ENCODE measurements around the gene KCNG1.

KCNG1 gene

DNA sequence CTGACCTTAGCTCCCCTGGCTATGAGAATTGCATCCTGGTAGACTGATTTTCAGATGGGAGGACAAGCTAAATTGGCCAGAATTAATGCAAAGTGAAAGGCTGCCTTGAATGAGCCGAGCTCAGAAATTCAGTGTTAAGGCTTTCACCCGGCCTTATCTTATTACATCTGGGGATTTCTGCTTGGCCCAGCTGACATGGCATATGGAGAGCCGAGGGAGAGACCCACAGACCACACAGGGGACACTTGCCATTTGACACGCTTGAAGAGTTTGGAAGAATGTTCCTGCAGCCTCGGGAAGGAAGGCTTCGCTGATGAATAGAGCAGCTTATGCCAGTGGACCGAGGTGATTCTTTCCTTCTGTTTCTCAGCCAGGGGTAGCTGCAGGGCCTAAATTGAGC lies 55.3 kb downstream of the KCNG1 start:
- no peak for TF ChIP-seq JUND (IDR thresholded peaks at IDR 0.05; ENCODE audit: low read depth)
- no peak for DNase-seq (ENCODE audit: low read depth in 1 of 2, low spot score in 1 of 2)
- in situ Hi-C loops (cut with HindIII; ENCODE audit: low pct_unique_long_range_greater_than_20kb, low sequenced_read_pairs), result no loop called here

DNA sequence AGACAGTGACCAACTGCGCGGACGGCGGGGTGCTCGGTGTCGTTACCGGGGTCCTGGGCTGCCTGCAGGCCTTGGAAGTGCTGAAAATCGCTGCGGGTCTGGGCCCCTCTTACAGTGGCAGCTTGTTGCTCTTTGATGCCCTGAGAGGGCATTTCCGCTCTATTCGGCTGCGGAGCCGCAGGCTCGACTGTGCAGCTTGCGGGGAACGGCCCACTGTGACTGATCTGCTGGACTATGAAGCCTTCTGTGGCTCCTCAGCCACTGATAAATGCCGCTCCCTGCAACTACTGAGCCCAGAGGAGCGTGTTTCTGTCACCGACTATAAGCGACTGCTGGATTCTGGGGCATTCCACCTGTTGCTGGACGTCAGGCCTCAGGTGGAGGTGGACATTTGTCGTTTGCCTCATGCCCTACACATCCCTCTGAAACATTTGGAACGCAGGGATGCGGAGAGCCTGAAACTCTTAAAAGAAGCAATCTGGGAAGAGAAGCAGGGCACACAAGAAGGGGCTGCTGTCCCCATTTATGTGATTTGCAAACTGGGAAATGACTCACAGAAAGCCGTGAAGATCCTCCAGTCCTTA lies 63.3 kb downstream of the KCNG1 start:
- no peak for TF ChIP-seq JUND (IDR thresholded peaks at IDR 0.05; ENCODE audit: low read depth)

DNA sequence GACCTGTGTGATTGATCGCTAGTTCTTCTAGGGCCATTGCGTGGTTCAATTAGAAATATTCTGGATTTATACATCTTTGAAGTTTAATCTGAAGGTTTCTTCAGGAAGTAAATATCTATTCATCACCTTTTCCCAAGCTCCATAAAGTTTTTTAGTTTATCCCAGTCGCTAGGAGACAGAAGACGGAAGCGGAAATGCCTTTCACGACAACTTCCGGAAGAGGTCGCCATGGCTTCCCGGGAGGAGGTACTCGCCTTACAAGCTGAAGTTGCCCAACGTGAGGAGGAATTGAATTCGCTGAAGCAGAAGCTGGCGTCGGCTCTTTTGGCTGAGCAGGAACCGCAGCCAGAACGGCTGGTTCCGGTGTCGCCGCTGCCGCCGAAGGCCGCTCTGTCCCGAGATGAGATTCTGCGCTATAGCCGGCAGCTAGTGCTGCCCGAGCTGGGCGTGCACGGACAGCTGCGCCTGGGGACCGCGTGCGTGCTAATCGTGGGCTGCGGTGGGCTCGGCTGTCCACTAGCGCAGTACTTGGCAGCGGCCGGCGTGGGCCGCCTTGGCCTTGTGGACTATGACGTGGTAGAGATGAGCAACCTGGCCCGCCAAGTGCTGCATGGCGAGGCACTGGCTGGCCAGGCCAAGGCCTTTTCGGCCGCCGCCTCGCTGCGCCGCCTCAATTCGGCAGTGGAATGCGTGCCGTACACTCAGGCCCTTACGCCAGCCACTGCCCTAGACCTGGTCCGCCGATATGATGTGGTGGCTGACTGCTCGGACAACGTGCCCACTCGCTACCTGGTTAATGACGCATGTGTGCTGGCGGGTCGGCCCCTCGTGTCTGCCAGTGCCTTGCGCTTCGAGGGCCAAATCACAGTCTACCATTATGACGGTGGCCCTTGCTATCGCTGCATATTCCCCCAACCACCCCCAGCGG lies 64.0 kb downstream of the KCNG1 start, which contains the start of gene MOCS3:
Gene MOCS3, plus strand, starts transcription at position 204 of the 928 bp plus-strand sequence. Its CDS starts 25 bp downstream, at position 229.
- peak; percentile 70 to 96 for DNase-seq (ENCODE audit: low read depth in 1 of 2, low spot score in 1 of 2)
- in situ Hi-C loops (cut with HindIII; ENCODE audit: low pct_unique_long_range_greater_than_20kb, low sequenced_read_pairs), result no loop called here
- TF ChIP-seq JUND (IDR thresholded peaks at IDR 0.05; ENCODE audit: low read depth), result no peak

More for the DNA sequence above, 63.3 kb downstream of the KCNG1 start:
- no peak for DNase-seq (ENCODE audit: low read depth in 1 of 2, low spot score in 1 of 2)
- in situ Hi-C loops (cut with HindIII; ENCODE audit: low pct_unique_long_range_greater_than_20kb, low sequenced_read_pairs), result no loop called here

DNA sequence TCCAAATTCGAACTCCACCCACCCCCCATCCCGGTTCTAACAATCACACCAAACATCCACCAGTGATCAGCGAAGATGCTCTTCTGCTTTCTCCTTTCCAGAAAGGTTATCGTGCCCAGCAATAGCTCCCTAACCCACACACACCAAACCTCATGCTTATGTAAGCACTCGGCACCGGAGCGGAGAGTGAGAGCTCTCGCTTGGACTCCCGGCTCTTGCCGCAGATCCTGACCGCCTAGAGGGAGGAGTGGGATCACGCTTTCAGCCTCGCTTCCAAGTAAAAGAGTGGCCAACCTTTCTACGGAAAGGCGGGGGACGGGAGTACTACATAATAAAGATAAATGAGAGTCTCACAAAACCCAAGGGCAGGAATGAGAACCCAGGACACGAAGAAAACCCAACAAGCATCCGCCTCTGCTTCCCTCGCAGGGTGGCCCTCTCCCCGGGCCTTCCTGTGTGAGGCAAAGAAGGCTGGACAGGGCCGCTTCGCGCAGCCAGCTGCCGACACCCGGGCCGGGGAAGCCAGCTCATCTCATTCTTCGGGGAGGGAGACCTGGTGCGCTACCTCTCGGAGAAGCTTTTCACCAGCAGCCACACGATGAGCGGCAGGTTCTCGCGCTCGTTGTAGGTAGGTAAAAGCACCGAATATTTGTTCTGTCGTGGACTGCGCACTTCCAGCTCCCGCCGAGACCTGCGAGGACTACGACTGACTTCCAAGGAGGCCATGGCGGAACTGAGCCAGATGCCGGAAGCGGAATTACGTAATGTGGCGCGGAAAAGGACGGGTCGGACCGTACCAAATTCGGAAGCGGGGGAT lies 64.9 kb downstream of the KCNG1 start, which contains the start of gene DPM1:
Gene DPM1, minus strand, starts transcription at position 735 of the 817 bp plus-strand sequence. Its CDS starts 9 bp downstream, at position 726.
- DNase-seq (ENCODE audit: low read depth in 1 of 2, low spot score in 1 of 2), result peak; percentile 66 to 95
- TF ChIP-seq JUND (IDR thresholded peaks at IDR 0.05; ENCODE audit: low read depth), result no peak
- in situ Hi-C loops (cut with HindIII; ENCODE audit: low pct_unique_long_range_greater_than_20kb, low sequenced_read_pairs), result no loop called here

DNA sequence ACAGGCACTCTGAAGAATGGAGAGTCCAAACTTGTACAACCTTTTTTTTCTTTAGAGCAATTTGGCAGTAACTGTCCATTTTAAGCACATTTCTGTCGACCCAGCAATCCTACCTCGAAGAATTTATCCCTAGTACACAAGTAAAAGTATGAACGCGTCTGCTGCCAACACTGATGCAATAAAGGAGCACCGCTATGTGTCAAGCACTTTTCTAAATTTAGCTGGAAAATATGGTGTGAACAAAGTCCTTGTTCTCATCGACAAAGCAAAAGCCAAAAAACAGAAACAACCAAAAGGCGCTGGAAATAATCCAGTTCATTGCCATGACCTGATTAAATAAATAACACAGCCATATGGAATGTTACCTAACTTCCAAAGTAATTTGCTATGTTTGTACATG lies 65.6 kb downstream of the KCNG1 start:
- in situ Hi-C loops (cut with HindIII; ENCODE audit: low pct_unique_long_range_greater_than_20kb, low sequenced_read_pairs), result no loop called here
- no peak for TF ChIP-seq JUND (IDR thresholded peaks at IDR 0.05; ENCODE audit: low read depth)
- DNase-seq (ENCODE audit: low read depth in 1 of 2, low spot score in 1 of 2), result peak in 1 of 2 experiments; percentile 25

DNA sequence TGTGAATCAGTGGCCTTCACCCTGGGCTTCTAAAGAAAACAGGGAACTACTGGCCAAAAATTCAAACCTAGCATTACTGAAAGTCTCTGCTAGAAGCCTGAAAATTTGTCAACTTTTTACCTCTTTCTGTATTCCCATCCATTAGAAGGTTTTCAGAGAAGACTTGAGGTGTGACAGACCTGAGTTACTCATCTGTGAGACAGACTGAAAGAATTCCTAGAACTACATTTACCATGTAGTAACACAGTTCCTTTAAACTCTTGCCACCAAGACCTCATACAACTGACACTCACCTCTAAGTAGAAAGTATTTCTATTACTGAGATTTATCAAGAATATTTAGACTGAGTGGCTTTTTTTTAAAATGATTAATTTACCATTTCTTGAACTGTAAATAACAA lies 69.1 kb downstream of the KCNG1 start:
- in situ Hi-C loops (cut with HindIII; ENCODE audit: low pct_unique_long_range_greater_than_20kb, low sequenced_read_pairs), result no loop called here
- TF ChIP-seq JUND (IDR thresholded peaks at IDR 0.05; ENCODE audit: low read depth), result no peak
- no peak for DNase-seq (ENCODE audit: low read depth in 1 of 2, low spot score in 1 of 2)
